Glomerular visceral epithelial cell (primary cell): ENCODE results near the gene MRPL51.
A peak's percentile ranks its signal among the peaks of the same experiment; 100 is the strongest.

Experiments used
- DNase-seq: peaks from one replicate; pipeline ENCODE4 v3.0.0-alpha.2; 2016; ENCODE audit errors: extremely low spot score

The MRPL51 gene

GRCh38 chr12:6461401-6462233 lies 31.4 kb downstream of the MRPL51 start:
- no peak for DNase-seq

- no peak for DNase-seq
Measured at GRCh38 chr12:6460751-6461371, 32.2 kb downstream of the MRPL51 start.

GRCh38 chr12:6459004-6459337 lies 34.1 kb downstream of the MRPL51 start:
- no peak for DNase-seq

- DNase-seq = no peak
Measured at GRCh38 chr12:6458281-6459003, 34.6 kb downstream of the MRPL51 start.

GRCh38 chr12:6457220-6457945 lies 35.7 kb downstream of the MRPL51 start:
- DNase-seq = no peak

- no peak for DNase-seq
Measured at GRCh38 chr12:6452944-6453630, 40.0 kb downstream of the MRPL51 start.

- DNase-seq = no peak
Measured at GRCh38 chr12:6452245-6452943, 40.7 kb downstream of the MRPL51 start.

GRCh38 chr12:6451348-6452244 lies 41.5 kb downstream of the MRPL51 start, which contains the start of gene TAPBPL:
Gene TAPBPL, plus strand, starts transcription at chr12:6452042. Its CDS starts 207 bp downstream, at chr12:6452249.
- DNase-seq = peak; percentile 73

GRCh38 chr12:6450869-6451347 lies 42.2 kb downstream of the MRPL51 start:
- DNase-seq = no peak

- DNase-seq = no peak
Measured at GRCh38 chr12:6450091-6450868, 42.8 kb downstream of the MRPL51 start.

GRCh38 chr12:6444704-6445688 lies 48.1 kb downstream of the MRPL51 start, which contains the start of gene CD27:
Gene CD27, plus strand, starts transcription at chr12:6444955. Its CDS starts 141 bp downstream, at chr12:6445096.
- DNase-seq = no peak

- DNase-seq = no peak
Measured at GRCh38 chr12:6444031-6444430, 49.0 kb downstream of the MRPL51 start.

GRCh38 chr12:6443361-6443983 lies 49.6 kb downstream of the MRPL51 start:
- DNase-seq = no peak

GRCh38 chr12:6442836-6443235 lies 50.2 kb downstream of the MRPL51 start:
- DNase-seq = no peak
